HG02678 (cell line): ENCODE results near the gene HIF1AN.
"Not testable (repeated sequence)": the region's sequence is repeated elsewhere in the genome, so short reads cannot be mapped to it uniquely, and the experiment has no call there.

Experiments used
- ATAC-seq: cut with Tn5 transposase; IDR thresholded peaks from one replicate; pipeline ENCODE4 v1.9.1; 2021; ENCODE audit warnings: mild to moderate bottlenecking, moderate library complexity; ENCODE audit not compliant: unreplicated experiment

Gene HIF1AN

DNA sequence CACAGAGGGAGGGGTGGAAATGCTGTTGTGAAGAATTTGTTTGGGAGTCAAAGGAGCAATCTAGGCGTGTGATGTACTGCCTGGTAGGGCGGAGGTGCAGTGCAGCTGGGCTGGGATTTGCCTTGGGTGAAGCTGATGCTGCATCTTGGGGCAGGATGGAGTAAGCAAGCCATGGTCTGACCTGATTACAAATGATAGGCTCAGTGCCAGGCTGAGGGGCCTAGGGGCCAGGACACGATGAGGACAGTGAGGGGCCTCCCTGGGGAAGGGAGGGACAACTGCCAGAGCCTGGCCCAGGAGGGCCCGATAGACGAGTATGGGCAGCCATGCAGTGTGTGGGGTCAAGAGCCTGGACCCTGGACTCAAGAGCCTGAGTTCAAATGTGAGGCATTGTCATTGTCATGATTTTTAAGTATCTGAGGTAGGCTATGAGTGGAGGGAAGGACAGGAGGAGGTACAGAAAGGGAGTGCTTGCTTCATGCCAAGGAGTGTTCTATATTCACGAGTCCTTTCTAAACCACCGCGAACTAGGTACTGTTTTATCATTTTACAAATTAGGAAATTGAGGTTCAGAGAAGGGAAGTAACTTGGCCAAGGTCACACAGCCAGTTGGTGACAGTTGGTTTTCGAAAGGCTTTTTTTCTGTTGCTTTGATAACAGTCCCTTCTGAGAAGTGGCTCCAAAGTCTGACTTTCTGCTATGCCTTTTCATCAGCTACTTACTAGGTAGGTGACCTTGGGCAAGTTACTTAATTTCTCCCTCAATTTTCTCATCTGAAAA lies 29.7 kb downstream of the HIF1AN start:
- no peak for ATAC-seq

DNA sequence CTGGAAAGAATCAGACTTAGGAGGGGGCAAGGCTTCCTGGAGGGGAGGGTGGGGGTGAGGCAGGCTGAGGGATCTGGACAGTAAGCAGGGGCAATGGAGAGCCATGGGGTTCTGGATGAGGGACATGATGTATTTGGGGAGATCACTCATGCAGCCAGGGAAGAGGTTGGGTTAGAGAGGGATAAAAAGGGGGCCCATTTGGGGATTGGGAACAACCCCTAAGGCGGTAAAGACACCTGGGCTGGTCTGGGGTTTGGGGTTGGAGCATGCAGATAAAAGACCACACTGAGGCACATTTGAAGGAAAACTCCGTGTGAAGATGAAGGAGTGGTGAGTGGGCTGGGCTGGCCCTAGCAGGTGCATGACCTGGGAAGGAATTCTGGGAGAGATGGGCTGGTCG lies 30.8 kb downstream of the HIF1AN start:
- no peak for ATAC-seq

DNA sequence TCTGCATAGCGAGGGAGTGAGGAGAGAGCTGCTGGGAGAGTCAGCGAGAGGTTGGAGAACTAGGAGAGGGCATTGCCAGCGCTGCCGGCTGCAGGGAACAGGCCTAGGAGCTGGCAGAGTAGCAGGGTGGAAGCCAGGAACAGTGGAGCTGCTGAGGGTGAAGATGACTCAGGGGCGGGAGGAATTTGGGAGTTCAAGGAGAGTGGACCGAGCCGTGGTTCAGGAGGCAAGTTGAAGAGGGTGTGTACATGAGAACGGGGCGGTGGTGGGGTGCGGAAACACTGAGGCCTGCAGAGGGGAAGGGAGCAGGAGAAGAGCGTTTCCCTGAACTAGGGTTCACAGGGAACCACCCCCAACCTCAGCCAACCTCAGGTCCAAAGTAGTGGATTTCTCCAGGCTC lies 31.5 kb downstream of the HIF1AN start:
- ATAC-seq: no peak

DNA sequence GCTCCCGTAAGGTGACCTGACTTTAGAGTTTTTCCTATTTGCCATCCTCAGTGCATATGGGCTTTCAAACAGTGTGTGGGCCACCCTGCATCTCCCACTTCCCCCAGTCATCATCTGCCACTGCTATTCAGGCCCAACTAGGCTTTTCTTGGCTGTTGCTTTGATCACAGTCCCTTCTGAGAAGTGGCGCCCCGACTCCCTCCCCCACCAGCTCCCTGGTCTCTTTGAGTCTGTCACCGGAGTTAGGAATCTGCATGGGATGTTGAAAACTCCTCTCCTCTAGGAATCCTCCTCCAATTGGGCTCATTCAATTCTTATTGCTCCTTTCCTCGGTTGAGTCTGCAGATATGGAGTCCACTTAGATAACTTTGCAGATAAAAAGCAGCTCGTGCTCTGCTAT lies 32.1 kb downstream of the HIF1AN start:
- ATAC-seq: no peak

DNA sequence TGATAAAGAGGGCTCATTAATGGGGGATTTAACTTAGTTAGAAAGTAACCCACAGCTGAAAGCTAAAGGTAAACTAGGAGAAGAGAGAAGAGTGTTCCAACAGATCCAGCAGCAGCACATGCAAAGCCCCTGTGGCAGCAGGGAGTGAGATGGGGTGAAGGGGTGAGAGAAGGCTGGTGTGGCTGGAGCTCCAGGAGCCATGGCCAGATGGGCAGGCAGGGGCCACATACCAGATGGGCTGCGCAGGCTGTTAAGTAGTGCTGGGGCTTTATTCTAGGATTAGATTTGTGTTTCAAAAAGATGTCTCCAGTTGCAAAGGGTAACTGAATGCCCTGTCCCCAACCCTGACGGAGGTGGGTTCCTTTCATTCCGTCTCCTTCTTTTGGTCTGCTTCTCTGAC lies 33.2 kb downstream of the HIF1AN start:
- no peak for ATAC-seq

DNA sequence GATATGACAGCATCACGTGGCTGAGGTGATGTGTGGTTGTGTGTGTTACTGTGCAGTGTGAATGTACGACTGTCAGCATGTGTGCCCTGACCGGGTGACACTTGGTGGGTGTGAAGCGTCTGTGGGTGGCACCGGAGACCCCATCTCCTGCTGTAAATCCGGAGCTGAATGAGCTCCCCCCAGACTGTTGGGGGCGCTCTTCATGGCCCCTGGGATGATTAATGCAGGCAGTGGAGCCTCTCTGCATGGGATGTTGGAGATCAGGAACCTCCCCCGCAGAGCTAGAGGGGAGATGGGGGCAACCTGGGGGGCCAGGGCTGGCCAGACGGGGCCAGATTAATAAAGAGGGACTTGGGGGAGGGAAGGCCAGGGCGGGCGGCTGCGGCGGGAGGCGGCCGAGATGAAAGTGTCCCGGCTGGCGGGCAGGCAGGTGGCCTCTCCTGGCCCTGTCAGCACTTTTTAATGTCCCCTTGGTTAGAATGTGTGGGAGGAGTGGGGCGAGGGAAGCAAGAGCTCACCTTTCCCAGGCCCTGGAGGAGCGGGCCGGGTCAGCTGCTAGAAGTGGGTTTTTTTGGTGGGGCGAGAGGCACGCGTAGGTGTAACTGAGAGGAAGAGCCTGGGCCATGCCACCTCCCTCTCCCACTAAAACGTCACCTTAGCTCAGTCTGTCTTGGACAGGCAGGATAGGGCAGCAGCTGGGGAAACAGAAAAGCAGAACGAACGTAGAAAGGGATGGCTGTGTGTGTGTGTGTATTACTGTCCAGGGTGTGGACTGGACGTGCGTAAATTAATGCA lies 34.1 kb downstream of the HIF1AN start:
- no peak for ATAC-seq

DNA sequence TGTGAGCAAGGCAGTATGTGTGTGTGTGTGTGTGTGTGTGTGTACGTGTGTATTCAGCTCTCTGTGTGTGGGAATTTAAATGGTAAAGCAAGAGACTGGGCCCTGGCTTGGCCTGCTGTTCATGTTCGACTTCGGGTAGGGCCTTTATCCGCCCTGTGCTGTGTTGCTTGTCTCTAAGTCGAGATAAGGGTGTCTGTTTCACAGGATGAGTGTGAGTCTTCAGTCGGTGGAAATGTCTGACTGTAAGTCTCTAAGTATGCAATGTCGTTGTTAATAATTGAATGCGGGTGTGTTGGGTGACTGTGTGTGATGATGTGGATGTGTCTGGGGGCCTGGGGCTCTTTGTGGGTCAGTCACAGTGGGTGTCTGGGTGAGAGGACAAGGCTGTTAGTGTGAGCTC lies 34.8 kb downstream of the HIF1AN start:
- ATAC-seq: no peak

DNA sequence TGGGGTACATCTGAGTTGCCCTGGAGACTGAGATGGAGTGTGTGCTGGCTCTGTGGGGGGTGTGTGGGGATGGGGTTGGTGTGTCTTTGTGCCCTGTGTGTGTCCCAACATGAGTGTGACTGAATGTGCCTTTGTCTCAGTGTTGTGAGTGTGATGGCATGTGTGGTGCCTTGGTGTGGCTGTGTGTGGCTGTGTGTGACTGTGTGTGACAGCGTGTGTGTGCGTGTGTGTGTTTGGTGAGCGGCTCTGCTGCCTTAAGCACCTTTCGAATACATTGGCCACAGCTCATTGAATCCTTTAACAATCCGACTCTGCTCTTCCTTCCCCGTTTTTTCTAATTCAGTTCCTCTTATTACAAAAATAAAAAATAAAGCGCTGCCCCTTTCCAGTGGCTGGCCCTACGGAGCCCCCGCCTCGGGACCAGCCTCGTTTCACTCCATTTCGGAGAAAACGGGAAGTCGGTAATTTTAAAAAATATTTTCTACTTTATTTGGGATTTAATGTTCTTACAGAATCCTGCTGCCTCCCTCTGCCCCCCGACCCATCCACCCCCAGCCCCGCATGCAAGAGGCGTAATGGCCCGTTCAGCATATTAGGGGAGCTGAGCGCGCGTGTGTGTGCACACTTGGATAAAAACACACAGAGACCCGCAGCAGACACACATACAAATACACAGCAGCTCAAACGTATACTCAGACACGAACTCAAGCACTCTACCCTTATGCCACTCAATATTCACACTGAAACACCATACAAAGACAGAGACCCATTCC lies 35.5 kb downstream of the HIF1AN start:
- no peak for ATAC-seq

DNA sequence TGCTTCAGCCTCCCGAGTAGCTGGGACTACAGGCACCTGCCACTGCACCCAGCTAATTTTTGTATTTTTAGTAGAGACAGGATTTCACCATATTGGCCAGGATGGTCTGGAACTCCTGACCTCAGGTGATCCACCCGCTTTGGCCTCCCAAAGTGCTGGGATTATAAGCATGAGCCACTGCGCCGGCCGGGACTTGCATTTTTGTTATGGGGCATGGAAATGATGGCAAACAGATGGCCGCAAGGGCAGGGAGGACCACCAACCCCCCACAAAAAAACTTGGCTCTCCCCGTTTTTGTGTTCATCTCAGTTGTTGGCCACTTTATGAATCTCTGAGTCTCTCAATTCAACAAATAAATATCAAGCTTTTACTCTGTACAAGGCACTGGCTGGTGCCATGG lies 39.4 kb downstream of the HIF1AN start:
- not testable (repeated sequence) for ATAC-seq

DNA sequence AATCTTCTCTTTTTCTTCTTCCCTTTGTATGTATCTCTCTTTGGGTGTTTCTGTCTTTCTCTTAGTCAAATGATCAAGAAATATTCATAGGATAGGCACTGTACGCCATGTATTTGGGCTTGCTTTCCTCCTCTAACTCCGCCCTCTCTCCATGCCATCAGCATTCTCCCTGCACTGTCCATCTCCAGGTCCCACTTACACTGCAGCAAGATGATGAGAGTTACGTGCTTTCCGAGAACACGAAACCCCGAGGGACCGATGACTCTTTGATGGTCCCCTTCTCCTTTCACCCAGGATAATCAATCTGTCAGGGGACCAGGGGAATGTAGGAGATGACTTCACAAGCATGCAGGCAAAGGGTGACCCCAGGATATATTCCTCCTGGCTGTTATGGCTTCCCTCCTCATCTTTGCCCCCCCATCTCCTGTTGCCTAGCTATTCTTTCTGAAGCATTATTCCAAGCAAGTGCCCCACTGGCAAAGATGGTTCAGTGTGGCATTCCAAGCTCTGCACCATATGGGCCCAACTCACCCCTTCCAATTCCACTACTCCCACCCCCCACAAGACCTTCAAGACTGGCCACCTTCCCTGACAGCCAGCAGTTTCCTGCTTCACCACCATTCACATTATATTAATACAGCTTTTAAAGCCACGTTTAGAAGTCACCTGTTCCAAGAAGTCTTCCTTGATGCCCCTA lies 40.0 kb downstream of the HIF1AN start:
- ATAC-seq: no peak

DNA sequence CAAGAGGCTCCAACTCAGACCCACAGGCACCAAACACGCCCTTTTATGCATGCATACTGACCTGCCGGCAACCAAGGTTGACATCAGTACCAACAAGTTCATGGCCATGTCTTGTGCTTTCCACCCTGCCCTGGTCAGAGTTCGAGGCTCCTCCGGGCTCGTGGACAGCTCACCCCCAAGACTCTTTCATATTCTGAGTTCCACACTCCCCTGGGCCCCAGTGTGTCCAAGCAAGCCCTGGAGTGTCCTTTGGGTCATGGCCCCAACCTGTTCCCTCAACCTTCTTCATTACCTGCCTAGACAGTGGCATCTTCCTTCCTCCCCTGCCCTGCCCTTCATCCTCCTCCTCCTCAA lies 40.5 kb downstream of the HIF1AN start:
- ATAC-seq: no peak

DNA sequence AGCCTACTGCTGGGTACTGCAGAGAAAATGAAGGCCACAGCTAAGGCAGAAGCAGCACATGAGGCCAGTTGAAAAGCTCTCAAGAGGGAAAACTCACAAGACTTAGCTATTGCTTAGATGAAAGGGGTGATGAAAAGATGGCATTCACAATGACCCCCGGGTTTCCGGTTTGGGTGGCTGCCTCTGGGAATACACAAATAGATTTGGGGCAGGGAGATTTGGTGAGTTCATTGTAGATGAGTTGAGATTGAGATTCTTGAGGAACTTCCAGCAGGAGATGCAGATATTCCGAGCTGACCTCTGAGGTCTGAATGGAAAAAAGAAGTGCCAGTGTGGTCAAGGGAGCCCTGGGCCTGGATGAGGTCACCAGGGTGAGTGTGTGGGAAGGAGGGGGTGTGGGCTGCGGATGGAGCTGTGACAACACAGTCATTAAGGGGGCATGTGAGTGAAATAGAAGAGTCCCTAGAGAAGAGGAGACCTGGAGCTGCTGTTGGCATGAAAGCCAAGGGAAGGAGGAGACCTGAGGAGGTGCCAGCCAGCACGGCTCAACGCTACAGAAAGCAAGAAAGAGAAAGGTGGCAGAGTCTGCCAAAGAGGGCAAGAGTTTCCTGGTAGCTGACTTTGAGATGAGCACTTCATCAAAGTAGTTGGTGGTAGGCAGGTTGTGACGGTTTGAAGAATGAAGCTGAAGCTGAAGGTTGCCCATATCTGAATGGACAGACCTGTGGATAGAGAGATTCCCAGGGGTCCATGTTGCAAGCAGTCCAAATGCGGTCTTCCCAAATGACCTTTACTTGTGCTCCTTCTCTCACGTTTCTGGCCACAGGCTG lies 43.7 kb downstream of the HIF1AN start:
- ATAC-seq: no peak

DNA sequence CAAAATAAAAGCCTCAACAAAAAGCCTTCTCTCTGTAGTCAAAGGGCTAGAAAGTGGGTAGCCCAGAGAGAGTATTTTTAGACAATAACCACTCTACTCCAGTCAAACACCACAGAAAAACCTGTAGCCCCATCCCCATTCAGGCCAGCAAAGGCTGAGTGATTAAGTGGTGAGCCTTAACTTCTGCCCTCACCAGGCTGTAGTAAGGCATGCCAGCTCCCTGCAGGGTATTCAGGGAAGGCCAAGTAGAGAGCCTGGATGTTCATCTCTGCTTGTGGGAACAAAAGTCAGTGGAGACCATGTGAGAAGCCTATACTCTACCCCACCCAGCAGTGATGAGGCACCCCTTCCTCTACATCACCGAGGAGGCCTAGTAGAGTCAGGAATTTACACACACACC lies 51.2 kb downstream of the HIF1AN start:
- no peak for ATAC-seq

DNA sequence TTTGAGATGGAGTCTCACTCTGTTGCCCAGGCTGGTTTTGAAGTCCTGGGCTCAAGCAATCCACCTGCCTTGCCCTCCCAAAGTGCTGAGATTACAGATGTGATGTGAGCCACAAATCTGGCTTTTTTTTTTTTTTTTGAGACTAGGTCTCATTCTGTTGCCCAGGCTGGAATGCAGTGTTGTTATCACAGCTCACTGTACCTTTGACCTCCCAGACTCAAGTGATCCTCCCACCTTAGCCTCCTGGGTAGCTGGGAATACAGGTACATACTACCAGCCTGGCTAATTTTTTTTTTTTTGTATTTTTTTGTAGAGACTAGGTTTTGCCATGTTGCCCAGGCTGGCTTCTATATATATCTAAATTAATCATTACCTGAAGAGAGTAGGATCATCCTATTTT lies 62.4 kb downstream of the HIF1AN start:
- ATAC-seq: no peak

DNA sequence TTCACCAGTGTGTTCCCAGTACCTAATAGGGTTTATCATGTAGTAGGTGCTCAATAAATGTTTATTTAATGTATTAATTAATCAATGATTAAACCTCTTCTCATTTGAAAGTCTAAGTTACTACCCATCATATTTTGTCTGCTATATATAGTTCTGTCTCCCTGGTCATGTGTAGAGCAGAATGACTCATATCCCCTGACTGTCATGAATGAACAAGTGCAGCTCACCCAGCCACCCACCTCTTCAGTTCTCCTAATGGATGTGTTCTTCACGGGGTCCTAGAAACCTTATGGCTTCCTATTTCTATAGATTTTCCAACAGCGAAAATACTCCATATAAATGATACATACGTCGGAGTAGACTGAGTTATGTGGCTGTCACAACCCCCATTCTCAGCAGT lies 64.5 kb downstream of the HIF1AN start:
- ATAC-seq: no peak

DNA sequence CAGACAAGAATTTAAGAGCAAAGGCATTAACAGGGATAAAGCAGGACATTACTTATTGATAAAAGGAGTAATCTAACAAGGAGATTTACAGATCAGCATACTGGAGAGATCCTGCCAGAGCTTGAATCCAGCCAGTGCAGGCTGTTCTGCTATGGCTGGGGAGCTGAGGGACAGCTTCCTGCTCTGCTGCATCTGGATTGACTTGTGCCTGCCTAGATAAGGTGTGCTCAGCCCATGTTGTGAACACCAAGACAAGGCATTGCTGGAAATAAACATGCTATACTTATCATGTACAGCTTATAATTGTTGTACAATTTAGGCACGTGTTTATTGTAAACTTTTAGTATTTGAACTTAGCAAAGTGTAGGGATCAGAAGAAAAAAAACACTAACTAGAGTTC lies 71.7 kb downstream of the HIF1AN start:
- no peak for ATAC-seq
